GM19438 (cell line): ENCODE data around the gene PPM1G.

Experiments
- ATAC-seq: cut with Tn5 transposase; IDR thresholded peaks from one replicate; pipeline ENCODE4 v1.9.1; 2021; ENCODE audit warnings: low read depth; ENCODE audit not compliant: unreplicated experiment

The PPM1G gene

DNA sequence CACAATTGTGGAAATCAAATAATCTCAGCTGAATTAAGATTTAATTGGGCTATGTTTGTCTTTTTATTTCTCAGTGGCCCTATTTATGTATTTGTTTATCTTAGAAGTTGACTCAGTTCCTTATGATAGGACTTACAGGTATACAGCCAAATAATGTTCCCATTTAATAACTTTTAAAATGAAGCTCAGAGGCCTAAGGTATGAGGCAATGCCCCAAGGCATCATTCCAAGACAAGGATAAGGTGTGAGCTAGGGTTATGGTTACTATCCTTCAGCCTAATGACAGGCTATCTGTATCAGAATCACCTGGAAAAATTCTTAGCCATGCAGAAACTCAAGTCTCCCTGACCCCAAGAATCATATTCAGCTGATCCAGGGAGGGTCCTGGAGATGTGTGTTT, 11.6 kb upstream of the PPM1G start:
- no peak for ATAC-seq

DNA sequence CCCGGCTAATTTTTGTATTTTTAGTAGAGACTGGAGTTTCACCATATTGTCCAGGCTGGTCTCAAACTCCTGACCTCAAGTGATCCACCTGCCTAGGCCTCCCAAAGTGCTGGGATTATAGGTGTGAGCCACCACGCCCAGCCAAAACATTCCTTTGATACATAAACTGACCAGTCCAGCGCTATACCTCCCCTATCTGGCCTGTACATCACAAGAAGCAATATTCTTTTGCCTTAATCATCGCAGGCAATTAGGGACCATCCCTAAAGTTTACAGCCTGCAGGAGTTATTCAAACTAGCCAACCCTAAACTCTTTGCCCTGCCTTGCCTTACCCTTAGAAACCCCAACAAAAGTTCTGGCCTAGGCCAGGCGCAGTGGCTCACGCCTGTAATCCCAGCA, 6.8 kb upstream of the PPM1G start:
- ATAC-seq, result no peak

DNA sequence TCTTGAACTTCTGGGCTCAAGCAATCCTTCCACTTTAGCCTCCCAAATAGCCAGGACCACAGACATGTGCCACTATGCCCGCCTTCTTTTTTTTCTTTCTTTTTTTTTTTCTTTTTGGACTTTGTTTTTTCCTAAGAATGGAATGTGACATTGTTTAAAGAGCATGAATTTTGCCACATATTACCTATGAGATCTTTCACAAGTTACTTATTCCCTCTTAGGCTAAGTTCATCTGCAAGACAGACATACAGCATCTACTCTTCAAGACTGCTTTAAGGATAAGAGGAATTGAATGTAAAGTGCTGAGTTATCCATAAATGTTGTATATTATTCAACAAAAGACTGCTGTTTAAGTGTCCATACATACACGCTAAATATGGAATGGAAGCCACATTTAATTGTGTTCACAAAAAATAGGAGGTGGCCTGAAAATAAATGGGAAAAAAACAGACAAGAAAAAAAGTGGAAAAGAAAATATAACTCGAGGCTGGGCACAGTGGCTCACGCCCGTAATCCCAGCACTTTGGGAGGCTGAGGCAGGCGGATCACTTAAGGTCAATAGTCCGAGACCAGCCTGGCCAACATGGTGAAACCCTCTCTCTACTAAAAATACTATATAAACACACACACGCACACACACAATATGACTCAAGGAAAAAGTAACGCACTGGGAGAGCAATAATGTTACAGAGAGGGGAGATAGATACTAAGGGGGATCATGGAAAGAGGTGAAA, 3.2 kb upstream of the PPM1G start:
- no peak for ATAC-seq

DNA sequence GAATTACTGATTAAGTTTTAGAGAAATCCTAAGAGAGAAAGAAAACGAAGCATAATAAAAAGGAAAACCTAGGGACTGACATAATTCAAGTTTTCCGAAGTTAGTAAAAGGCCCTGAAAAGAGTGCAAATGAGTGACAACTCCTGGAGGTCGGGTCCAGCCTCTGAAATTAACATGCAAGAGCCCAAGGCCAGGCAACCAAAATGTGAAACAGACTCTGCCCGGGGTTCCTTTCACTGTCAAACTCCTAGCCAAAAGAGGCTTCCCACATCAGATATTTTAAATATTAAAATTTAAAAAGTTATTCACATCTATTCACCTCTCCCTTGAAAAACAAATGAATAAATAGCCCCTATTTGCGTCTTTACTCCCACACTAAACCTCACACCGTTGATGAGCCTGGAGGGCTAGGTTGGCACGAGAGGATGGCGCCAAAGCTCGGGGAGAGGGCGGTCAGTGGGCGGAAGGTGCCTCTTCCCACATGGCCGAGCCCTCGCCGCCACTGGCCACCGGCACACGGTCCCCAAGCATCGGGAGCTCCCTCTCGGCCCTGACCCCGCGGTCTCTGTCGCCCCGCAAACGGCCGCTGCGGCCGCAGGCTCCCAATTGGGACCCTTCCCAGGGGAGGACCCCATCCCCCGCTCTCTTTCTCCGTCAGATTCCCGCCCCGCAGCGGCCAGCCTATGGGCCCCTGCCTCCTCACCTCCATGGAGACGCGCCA, 630 bp downstream of the PPM1G start:
- ATAC-seq, result peak; percentile 16

DNA sequence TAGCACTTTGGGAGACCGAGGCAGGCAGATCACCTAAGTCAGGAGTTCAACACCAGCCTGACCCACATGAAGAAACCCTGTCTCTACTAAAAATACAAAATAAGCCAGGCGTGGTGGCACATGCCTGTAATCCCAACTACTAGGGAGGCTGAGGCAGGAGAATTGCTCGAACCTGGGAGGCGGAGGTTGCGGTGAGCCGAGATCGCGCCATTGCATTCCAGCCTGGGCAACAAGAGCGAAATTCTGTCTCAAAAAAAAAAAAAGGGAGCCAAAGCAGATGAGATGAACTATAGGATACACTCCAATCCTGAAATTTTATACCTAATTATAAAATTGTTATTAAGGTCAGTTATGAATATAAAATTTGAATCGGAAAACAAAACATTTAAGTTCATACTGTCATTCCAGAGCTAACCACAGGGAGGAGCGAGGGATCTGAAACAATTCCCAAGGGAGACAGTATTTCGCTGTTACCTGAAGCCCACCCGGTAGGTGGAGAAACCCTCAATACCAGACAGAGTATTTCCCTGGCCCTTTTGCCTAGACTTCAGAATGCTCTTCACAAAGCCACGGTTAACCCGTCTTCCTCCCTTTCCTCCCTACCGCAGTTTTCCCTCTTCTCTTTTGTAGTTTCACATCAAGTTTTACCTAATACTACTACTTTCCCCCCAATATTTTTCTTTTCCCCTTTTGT, 1.4 kb downstream of the PPM1G start:
- ATAC-seq, result no peak

DNA sequence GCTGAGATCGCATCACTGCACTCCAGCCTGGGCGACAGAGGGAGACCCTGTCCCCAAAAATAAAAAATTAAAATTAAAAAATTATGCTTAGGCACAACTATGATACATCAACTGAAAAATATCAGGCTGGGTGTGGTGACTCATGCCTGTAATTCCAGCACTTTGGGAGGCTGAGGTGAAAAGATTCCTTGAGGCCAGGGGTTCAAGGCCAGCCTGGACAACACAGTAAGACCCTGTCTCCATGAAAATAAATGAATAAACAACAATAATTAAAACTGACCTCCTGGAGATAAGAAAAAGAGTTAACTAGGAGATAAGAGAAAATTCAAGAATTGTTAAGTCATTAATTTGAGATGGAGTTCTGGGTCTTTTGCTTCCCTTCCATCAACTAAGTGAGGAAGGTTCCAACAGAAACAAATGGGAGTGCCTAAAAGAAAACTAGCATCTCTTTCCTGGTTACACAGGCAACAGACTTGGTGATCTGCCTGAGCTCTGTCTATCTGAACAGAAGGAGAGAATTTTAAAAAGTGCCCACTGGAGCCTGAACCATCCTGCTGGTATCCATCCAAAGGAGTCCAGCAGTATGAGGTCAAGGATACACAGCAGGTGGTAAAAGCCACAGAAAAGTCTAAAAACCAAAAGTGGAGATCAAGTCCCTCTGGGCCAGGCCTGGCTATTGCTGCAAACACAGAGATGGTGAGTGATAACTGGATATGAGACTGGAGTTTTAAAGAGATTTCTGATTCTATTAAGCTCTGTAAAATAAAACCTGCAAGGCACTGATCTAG, 8.8 kb downstream of the PPM1G start:
- ATAC-seq, result no peak

DNA sequence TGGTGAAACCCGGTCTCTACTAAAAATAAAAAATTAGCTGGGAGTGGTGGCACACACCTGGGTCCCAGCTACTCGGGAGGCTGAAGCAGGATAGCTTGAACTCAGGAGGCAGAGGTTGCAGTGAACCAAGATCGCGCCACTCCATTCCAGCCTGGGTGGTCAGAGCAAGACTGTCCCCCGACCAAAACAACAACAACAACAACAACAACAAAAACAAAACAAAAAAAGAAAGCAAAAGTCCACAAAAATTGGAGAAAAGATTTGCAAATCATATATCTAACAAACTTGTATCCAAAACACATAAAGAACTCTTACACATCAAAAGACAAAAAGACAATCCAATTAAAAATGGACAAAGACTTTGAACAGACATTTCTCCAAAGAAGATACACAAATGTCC, 10.4 kb downstream of the PPM1G start:
- no peak for ATAC-seq

DNA sequence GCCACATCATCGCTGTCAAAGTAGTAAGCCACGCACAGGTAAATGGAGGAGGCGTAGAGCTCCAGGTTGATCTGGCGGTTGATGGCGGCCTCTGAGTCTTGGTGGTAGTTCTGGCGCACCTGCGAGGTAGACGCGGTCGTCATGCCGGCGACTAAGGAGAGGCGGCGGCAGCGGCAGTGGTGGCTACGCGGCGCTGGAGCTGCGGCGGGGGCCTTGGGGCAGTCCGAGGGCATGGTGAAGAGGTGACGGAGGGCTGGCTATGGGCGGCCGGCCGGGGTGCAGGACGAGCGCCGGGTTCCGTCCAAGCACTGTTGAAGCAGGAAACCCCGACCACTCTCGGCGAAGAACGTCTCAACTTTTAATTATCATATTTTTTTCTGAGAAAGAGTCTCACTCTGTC, 16.2 kb downstream of the PPM1G start:
- ATAC-seq, result no peak

DNA sequence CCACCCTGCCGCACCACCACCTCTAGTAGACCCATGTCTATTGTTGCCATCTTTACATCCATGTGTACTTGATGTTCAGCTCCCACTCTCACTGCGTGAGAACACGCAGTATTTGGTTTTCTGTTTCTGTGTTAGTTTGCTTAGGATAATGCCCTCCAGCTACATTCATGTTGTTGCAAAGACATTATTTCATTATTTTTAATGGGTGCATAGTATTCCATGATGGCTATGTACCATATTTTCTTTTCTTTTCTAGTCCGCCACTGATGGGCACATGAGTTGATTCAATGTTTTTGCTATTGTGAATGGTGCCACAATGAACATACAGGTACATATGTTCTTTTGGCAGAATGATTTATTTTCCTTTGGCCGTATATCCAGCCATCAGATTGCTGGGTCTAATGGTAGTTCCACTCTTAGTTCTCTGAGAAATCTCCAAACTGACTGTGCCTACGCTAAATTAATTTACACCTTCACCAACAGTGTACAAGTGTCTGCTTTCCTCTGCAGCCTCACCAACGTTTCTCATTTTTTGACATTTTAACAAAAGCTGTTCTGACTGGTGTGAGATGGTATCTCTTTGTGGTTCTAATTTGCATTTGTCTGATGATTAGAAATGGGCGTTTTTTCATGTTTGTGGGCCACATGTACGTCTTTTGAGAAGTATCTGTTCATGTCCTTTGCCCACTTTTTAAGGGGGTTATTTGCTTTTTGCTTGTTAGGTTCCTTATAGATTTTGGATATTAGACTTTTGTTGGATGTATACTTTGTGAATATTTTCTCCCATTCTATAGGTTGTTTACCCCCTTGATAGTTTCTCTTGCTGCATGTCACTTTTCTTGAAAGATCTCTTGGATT, 18.3 kb downstream of the PPM1G start:
- ATAC-seq, result no peak

DNA sequence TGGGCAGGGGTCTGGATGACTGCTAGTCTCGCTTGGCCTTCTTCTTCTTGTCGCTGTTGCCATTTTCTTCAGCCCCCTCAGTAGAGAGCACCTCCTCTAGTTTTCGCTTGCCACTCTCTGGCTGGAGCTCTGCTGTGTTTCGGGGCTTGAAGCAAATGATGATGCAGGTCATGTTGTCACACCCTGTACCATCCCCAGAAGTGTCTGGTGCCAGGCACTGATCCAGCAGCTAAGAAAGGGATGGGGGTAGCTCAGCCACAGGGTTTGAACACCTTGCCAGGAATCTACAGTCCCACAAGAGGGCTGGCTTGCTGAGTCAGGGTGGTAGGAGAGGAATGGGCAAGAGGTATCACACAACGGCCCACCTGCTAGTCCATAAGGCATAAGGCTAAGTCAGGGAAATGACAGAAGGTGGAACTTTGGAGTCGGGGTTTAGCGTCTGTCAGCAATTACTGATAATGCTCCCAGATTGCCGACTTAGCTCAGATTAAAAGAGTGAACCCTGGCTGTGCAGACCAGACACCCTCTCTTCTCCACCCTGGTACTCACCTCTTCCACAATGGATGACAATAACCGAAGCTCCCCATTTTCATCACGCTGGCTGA, 27.7 kb downstream of the PPM1G start:
- ATAC-seq, result no peak

DNA sequence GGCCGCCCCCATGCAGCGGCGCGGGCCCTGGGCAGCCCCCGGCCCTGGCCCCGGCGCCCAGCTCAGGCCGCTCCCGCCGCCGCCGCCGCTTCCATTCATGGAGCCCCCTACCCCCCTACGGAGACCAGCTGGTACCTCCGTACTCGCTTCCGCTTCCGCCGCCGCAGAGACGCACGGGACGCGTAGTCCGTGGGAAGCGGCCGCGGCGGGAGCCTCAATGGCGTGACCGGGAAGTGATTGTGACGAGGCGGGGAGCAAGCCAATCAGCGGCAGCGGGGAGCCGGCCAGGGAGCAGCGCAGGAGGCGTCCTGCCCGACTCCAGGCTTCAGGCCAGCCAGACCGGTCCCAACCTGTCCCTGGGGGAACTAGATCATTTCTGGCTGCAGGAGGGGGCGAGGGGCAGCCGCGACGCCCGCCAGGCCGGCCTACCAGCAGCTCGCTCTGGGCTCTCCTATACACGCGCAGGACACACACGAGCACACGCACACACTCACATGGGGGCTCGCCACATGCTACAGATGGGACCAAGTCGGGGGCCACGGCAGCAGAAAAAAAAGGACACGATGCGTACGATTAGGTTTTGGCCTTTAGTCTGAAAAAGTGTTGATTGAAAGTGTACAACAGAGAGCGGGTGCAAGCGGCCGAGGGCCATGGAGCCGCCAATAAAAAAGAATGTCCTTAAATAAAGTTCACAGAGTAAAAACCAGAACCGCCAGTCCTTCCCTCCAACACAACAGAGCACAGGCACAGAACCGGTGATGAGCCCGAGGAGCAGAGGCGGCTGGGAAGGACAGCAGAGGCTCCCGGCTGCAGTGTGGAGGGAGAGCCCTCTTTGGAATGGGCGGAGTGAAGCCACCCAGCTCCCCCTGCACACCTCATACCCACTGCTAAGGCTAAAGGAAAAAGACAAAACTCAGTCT, 28.5 kb downstream of the PPM1G start, which contains the start of gene ZNF513:
ZNF513 (minus strand) TSS at position 109 of the 920 bp plus-strand sequence. CDS start 208 bp downstream, outside the sequence.
- peak; percentile 91 for ATAC-seq

DNA sequence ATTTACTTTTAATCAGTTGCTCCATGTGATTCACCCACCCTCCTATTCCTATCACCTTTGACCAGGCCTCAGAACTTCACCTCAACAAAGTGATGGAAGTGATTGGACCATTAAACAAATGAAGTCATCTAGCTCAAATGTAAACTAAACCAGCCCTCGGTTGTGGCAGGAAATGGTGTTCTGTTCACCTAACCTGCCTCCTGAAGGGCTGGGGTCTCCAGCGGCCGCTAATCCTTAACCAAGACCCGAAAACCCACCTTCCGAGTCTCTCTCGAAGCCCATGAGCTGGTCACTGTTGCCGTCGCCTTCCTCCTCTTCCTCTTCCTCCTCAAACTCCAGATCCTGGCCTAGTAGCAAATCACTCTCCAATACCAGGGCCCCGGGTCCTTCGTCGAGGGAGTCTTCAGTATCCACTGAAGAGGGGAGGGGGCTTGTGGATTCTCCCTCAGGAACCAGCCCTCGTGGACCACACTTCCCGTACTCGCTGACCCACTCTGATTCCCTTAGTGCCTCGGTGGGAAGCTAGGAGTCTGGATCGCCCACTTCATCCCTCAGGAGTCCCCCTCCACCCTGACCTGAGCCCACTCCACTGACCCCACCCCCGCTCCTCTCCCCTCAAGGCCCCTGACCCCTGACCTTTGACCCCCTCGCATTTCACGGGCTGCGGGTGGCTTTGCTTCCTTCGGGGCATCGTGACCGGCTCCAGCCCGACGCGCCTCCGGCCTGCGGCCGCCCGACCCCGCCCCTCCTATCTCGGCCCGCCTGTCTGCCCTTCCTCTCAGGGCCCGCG, 29.4 kb downstream of the PPM1G start:
- ATAC-seq, result peak; percentile 40

DNA sequence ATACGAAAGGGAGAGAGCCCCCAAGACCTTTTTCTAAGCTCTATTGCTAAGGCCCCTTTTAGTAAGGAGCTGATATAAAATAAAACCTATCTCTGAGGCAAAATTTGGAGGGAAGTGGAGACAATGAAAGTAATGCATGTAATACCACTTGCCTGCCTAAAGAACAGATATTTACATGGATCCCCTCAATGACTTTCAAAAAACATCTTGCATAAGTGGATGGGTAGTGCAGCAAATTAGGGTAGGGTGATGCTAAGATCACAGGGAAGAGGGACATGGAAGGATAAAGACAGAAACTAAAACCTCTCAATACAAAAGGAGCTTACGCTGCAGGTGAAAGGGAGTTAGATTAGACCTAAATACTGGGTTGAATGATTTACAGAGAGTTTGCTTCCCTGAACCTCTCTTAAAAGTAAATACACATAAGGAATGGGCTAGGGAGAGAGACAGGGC, 30.0 kb downstream of the PPM1G start:
- no peak for ATAC-seq

DNA sequence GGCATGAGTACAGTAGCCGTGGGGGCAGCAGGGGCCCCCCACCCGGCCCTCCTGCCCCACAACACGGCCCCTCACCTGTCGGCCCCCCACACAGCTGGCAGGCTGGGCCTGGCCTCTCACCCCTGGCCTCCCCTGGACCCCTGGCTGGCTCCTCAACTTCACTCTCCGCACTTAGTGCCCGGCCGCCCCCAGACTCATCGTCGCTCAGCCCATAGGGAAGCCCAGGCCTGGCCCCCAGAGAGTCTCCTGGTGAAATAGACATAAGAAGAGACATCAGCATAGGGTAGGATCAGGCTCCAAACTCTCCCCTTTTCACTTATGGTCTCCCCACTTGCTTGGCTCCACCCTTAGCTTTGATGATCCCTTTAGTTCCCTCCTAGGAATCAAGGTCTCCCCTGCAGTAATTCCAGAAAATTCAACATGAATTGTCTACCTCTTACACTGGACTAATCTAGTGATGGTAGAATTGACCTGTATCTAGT, 30.5 kb downstream of the PPM1G start:
- ATAC-seq, result no peak

DNA sequence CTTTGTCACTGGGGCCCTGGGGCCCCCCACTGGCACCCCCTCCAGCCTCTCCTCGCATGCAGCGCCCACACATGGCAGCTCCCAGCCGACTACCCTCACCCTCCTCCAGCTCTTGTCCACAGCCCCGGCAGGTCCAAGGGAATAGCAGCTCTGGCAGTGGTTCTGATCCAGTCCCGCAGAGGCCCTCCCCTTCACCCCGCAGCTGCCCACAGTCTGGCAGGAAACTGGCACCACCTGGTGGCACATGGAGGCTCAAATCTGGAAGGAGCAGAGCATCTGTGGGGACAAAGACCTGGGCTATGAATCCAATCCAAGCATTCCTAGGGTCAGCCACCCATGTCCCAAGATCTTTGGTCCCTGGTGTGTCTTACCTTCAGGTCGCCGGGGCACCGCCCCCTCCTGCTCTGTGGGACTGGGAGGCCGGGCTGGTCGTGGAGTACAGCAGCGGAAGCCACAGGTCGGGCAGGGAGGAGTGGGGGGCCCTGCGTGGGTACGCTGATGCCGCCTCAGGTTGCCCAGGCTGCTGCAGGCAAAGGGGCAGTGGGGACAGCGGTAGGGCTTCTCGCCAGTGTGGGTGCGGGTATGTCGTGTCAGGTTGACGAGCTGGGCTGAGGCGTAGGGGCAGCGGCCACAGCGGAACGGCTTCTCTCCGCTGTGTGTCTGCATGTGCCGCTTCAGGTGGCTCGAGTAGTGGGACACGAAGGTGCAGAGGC, 31.1 kb downstream of the PPM1G start:
- no peak for ATAC-seq

DNA sequence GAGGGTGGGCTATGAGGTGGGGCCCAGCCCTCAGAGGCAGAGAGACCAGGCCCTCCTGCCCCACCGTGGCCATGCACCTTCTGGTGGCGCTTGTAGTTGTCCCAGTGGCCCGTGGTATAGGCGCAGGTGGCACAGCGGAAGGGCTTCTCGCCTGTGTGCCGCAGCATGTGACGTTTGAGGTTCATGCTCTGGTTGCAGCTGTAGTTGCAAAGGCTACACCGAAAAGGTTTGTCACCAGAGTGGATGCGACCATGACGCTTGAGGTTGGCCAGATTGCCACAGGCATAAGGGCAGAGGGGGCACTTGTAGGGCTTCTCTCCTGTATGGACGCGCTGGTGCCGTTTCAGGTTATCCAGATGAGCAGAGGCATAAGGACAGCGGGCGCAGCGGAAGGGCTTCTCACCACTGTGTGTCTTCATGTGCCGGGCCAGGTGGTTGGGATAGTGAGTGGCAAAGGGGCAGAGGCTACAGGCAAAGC, 31.7 kb downstream of the PPM1G start:
- no peak for ATAC-seq
